ENCODE results near the gene PEX14.
A peak's percentile ranks its signal among the peaks of the same experiment; 100 is the strongest.
"Not testable (repeated sequence)": the region's sequence is repeated elsewhere in the genome, so short reads cannot be mapped to it uniquely, and the experiment has no call there.

PEX14 gene, protein sequence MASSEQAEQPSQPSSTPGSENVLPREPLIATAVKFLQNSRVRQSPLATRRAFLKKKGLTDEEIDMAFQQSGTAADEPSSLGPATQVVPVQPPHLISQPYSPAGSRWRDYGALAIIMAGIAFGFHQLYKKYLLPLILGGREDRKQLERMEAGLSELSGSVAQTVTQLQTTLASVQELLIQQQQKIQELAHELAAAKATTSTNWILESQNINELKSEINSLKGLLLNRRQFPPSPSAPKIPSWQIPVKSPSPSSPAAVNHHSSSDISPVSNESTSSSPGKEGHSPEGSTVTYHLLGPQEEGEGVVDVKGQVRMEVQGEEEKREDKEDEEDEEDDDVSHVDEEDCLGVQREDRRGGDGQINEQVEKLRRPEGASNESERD

GRCh38 chr1:10474613-10475507 lies at the start of gene PEX14:
Gene PEX14, plus strand, starts transcription at chr1:10474950. Its CDS starts 17 bp downstream, at chr1:10474967.
- DNase-seq (ENCODE audit: low read depth), result peak; percentile 87

DNA sequence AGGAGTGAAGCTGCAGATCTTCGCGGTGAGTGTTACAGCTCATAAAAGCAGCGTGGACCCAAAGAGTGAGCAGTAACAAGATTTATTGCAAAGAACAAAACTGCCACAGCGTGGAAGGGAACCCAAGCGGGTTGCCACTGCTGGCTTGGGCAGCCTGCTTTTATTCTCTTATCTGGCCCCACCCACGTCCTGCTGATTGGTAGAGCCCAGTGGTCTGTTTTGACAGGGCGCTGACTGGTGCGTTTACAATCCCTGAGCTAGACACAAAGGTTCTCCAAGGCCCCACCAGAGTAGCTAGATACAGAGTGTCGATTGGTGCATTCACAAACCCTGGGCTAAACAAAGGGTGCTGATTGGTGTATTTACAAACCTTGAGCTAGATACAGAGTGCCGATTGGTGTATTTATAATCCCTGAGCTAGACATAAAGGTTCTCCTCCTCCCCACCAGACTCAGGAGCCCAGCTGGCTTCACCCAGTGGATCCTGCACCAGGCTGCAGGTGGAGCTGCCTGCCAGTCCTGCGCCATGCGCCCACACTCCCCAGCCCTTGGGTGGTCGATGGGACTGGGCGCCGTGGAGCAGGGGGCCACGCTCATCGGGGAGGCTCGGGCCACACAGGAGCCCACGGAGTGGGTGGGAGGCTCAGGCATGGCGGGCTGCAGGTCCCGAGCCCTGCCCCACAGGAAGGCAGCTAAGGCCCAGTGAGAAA lies 48.8 kb upstream of the PEX14 start:
- not testable (repeated sequence) for DNase-seq (ENCODE audit: low read depth)

GRCh38 chr1:10426535-10426848 lies 48.3 kb upstream of the PEX14 start:
- not testable (repeated sequence) for DNase-seq (ENCODE audit: low read depth)

GRCh38 chr1:10428984-10429383 lies 45.8 kb upstream of the PEX14 start:
- DNase-seq (ENCODE audit: low read depth), result no peak

- DNase-seq (ENCODE audit: low read depth), result peak; percentile 9
Measured at GRCh38 chr1:10429868-10430215, 44.9 kb upstream of the PEX14 start.

- peak; percentile 82 for DNase-seq (ENCODE audit: low read depth)
Measured at GRCh38 chr1:10430216-10431069, 44.3 kb upstream of the PEX14 start, which contains the start of gene CENPS. Gene CENPS, plus strand, starts transcription at chr1:10430433. Its CDS starts 85 bp downstream, at chr1:10430518.

- DNase-seq (ENCODE audit: low read depth), result peak; percentile 49
Measured at GRCh38 chr1:10431070-10431730, 43.5 kb upstream of the PEX14 start.

DNA sequence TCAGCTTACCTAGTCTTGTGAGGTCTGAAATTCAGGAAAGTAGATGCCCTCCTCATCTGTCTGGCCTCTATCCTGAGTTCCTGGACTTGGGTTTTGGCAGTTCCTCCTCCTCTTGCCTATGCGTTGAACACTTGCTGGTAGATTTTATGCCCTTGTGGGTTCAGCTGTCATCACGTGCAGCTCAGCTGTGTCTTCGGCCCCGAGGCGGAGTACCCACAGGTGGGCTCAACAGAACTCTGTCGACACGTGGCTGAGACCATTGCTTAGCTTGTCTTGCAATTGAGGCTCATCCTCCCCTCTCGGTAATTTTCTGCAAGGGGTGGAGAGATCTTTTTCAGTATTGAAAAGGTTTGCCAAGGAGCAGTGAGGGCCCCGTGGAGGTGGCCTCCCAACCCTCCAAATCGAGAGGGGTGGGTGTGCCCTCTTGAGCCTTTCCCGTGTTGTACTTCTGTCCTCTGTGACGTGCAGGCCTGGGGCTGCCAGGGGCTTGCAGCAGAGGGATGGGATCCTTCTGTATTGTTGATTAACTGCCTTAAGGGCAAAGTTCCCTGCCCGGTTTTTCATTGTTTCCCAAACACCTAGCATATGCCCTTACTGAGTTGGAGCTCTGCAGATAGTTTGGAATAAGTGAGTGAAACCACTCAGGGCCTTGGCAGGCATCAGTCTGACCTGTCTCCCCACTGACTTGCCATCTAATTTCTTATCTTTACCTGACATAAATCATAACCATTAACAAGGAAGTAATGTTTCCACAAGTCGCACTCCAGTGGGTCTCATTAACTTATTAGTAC lies 41.6 kb upstream of the PEX14 start:
- DNase-seq (ENCODE audit: low read depth), result no peak

DNA sequence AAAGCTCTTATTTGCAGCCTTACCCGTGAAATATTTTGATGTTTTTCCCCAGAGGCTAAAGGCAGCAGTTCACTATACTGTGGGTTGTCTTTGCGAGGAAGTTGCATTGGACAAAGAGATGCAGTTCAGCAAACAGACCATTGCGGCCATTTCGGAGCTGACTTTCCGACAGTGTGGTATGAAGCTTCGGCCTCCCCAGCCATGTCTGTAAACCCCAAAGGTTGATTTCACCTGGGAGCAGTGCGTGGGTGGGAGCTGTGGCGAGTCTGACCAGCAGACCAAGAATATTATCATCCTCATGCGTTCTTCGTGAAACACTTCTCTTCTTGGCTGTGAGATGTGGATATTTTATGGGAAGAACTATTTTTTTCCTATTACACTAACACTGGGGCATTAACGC lies 41.0 kb upstream of the PEX14 start:
- DNase-seq (ENCODE audit: low read depth), result no peak

DNA sequence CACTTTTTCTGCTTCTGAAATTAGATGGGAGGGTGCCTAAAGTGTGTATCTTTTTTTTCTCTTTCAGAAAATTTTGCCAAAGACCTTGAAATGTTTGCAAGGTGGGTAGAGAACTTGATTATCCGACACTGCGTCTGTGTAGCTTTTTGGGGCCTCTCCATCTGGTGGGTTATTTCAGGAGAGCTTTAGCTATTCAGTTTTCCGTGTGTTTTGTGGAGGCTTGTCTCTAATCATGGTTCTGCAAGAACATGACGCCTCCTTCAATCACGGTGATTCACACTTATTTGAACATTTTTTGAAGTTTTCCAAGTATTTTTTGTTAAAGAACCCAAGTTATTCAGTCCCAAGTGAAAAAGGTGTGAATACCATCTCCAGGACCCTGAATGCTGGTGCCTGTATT lies 40.2 kb upstream of the PEX14 start:
- no peak for DNase-seq (ENCODE audit: low read depth)

DNA sequence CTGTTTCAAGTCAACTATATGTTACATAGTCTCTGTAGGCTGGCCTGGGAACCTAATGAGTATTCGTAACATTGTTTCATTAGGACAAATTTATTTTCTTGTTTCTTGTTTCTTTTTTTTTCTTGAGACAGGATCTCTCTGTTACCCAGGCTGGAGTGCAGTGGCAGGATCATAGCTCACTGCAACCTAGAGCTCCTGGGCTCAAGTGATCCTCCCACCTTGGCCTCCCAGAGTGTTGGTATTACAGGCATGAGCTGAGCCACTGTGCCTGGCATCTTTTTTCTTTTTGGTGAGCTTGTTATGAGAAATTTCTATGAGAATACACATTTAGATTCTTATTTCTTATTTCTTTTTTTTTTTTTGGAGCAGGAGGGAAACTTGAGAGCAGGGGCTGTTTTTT lies 37.7 kb upstream of the PEX14 start:
- DNase-seq (ENCODE audit: low read depth), result no peak

- DNase-seq (ENCODE audit: low read depth), result no peak
Measured at GRCh38 chr1:10438677-10439163, 36.0 kb upstream of the PEX14 start.

DNA sequence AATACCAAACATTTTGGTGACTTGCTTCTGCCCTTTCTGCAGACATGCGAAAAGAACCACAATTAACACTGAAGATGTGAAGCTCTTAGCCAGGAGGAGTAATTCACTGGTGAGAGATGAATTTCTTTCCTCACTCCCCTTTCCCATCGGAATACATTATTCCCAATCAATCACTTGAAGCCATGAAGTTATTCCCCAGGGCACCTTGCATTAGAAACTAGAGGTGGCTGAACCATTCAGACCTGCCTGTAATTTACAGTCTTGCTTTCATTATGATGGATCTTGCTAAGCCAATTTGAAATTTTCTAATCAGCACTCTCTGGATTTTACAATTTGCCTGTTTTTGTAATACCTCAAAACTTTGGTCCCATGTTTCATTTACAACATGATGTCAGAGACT lies 34.4 kb upstream of the PEX14 start:
- DNase-seq (ENCODE audit: low read depth), result no peak

GRCh38 chr1:10440794-10441193 lies 34.0 kb upstream of the PEX14 start:
- DNase-seq (ENCODE audit: low read depth), result no peak

DNA sequence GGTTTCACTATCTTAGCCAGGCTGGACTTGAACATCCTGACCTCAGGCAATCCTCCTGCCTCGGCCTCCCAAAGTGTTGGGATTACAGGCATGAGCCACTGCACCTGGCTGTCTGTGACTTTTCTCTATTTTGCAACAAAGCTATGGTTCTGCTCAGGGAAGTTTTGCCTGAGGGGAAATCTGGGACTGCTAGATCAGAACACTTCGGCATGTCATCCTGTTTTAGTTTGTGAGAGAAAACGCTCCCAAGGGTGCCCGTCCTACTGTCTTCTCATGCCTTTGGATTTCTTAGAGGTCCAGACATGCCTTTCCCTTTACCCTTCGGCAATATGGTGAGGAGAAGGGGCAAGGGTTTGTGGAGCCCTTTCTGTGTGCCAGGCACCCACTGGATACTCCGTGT lies 30.5 kb upstream of the PEX14 start:
- no peak for DNase-seq (ENCODE audit: low read depth)

DNA sequence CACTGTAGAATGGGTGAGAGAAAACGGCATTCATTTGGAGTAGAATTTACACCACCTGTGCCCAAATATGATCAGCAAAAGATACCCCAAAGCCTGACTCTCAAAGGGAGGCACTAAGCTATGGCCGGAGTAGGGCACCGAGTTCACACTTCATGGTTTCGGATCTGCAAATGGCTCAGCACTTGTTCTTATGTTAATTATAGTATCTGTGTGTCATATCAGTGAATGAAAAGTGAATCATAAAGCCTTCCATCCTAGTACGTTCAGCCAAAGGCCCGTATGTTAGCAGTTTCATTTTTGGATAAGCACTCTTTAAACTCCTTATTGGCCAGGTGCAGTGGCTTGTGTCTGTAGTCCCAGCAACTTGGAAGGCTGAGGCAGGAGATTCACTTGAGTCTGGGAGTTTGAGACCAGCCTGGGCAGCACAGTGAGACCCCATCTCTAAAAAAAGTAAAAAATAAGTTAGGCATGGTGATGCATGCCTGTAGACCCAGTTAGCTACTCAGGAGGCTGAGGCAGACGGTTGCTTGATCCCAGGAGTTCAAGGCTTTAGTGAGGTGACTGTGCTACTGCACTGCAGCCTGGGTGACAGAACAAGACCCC lies 29.9 kb upstream of the PEX14 start:
- no peak for DNase-seq (ENCODE audit: low read depth)

- no peak for DNase-seq (ENCODE audit: low read depth)
Measured at GRCh38 chr1:10446790-10447422, 27.8 kb upstream of the PEX14 start.

DNA sequence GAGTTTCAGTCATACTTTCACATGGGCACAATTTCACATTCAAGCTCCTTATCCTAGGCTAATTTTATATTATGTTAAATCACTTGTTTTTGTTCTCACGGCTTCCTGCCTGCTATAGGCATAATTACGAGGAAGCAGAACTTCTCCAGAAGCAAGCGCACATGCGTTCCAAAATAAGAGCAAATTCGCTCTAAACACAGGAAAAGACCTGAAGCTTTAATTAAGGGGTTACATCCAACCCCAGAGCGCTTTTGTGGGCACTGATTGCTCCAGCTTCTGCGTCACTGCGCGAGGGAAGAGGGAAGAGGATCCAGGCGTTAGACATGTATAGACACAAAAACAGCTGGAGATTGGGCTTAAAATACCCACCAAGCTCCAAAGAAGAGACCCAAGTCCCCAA lies 25.0 kb upstream of the PEX14 start, which contains the start of gene CORT:
Gene CORT, plus strand, starts transcription at position 281 of the 400 bp plus-strand sequence. CDS start 193 bp downstream, outside the sequence.
- no peak for DNase-seq (ENCODE audit: low read depth)
